Measurements from ENCODE around the gene HEXB. TPM values are rescaled to one million over a fixed set of nuclear protein-coding genes. Genes with fewer than 3 reads are reported as not detected.

The HEXB gene
- total and polyA plus RNA-seq, 9 of the 15 experiments (the other 6 are each of a cell fraction or from before 2014, with no cell fraction given), result 22.9 to 158 (median 108) TPM

DNA sequence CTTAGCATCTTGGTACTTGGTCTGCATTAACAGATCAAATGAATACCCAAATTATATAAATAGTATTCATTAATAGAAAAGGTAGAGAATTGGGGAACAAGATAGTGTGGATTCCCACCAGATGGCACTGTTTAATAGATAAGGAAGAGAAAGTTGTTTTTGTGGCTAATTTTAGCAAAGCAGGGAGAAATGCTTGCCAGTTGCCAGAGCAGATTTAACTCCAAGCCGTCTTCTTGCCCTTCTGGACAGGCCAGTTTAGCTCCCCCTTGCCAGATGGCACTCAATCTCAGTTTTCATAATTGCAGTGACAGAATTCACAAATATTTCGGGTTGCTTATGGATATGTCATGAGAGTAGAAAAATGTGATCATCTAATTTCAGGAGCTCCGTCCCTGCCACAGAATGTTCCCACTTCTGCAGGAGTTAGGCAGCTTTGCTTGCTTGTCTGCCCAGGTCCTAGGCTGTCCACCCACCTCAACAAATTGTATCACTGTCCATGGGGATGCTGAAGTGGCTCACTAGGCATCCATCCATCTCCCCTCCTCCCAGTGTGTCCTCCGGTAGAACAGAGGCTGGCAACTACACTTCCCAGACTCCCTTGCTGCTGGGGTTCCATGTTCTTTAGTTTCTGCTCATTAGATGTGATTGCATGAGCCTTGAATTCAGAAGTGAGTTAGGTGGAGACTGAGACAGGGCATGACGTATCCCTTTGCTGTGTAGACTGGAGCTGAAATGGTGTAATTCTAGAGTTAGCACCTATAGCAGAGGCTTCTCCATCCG lies 11.8 kb upstream of the HEXB start (continued):
- TF ChIP-seq YY1 (IDR thresholded peaks at IDR 0.05; ENCODE audit: borderline replicate concordance in 1 of 3, control insufficient read depth in 1 of 3, extremely low read depth in 1 of 3, insufficient read depth in 3 of 3, insufficient read length in 1 of 3, insufficient replicate concordance in 2 of 3, low read depth in 1 of 3, low read length in 2 of 3), result peak in 1 of 3 experiments; percentile 48
- TF ChIP-seq GTF2F1 (IDR thresholded peaks at IDR 0.05; ENCODE audit: low read depth, low read length), result no peak
- 0 out of 2 replicates have a peak, but pooled peaks have one; percentile 35 for TF ChIP-seq CTBP1 (IDR thresholded peaks at IDR 0.05; ENCODE audit: borderline replicate concordance)
- no peak for TF ChIP-seq GABPB2 (CRISPR knock-in tag; conservative IDR thresholded peaks at IDR 0.05)
- TF ChIP-seq, protein P1, sequence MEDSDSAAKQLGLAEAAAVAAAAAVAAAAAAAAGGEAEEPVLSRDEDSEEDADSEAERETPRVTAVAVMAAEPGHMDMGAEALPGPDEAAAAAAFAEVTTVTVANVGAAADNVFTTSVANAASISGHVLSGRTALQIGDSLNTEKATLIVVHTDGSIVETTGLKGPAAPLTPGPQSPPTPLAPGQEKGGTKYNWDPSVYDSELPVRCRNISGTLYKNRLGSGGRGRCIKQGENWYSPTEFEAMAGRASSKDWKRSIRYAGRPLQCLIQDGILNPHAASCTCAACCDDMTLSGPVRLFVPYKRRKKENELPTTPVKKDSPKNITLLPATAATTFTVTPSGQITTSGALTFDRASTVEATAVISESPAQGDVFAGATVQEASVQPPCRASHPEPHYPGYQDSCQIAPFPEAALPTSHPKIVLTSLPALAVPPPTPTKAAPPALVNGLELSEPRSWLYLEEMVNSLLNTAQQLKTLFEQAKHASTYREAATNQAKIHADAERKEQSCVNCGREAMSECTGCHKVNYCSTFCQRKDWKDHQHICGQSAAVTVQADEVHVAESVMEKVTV (CRISPR knock-in tag; IDR thresholded peaks at IDR 0.05), result peak; percentile 54
- TF ChIP-seq FOXA1 (IDR thresholded peaks at IDR 0.05; ENCODE audit: borderline replicate concordance), result no peak
- no peak for TF ChIP-seq NCOA4 (IDR thresholded peaks at IDR 0.05; ENCODE audit: partially characterized antibody)
- TF ChIP-seq, protein P2, sequence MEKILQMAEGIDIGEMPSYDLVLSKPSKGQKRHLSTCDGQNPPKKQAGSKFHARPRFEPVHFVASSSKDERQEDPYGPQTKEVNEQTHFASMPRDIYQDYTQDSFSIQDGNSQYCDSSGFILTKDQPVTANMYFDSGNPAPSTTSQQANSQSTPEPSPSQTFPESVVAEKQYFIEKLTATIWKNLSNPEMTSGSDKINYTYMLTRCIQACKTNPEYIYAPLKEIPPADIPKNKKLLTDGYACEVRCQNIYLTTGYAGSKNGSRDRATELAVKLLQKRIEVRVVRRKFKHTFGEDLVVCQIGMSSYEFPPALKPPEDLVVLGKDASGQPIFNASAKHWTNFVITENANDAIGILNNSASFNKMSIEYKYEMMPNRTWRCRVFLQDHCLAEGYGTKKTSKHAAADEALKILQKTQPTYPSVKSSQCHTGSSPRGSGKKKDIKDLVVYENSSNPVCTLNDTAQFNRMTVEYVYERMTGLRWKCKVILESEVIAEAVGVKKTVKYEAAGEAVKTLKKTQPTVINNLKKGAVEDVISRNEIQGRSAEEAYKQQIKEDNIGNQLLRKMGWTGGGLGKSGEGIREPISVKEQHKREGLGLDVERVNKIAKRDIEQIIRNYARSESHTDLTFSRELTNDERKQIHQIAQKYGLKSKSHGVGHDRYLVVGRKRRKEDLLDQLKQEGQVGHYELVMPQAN (IDR thresholded peaks at IDR 0.05; ENCODE audit: borderline replicate concordance), result no peak
- peak; percentile 70 for TF ChIP-seq HCFC1 (IDR thresholded peaks at IDR 0.05; ENCODE audit: low read depth, low read length)
- peak; percentile 58; the same call in 1 of the 2 replicates for TF ChIP-seq ZNF143 (CRISPR knock-in tag; IDR thresholded peaks at IDR 0.05)
- TF ChIP-seq GABPB1 (CRISPR knock-in tag; IDR thresholded peaks at IDR 0.05), result no peak
- TF ChIP-seq, protein P3, sequence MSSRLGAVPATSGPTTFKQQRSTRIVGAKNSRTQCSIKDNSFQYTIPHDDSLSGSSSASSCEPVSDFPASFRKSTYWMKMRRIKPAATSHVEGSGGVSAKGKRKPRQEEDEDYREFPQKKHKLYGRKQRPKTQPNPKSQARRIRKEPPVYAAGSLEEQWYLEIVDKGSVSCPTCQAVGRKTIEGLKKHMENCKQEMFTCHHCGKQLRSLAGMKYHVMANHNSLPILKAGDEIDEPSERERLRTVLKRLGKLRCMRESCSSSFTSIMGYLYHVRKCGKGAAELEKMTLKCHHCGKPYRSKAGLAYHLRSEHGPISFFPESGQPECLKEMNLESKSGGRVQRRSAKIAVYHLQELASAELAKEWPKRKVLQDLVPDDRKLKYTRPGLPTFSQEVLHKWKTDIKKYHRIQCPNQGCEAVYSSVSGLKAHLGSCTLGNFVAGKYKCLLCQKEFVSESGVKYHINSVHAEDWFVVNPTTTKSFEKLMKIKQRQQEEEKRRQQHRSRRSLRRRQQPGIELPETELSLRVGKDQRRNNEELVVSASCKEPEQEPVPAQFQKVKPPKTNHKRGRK (tag; IDR thresholded peaks at IDR 0.05), result no peak
- TF ChIP-seq HDAC3 (IDR thresholded peaks at IDR 0.05; ENCODE audit: borderline replicate concordance, partially characterized antibody), result no peak
- no peak for TF ChIP-seq ZNF3 (CRISPR knock-in tag; IDR thresholded peaks at IDR 0.05)
- no peak for TF ChIP-seq ZNF316 (IDR thresholded peaks at IDR 0.05)
- TF ChIP-seq ETS2 (tag; IDR thresholded peaks at IDR 0.05; ENCODE audit: borderline replicate concordance, poor library complexity, severe bottlenecking), result no peak
- TF ChIP-seq CCNT2 (IDR thresholded peaks at IDR 0.05; ENCODE audit: borderline replicate concordance, extremely low read depth, insufficient read length, low read depth, low read length), result no peak
- TF ChIP-seq ESRRB (CRISPR knock-in tag; IDR thresholded peaks at IDR 0.05; ENCODE audit: borderline replicate concordance), result no peak
- no peak for TF ChIP-seq SAFB (IDR thresholded peaks at IDR 0.05; ENCODE audit: borderline replicate concordance, low read depth, low read length)
- TF ChIP-seq, protein P4, sequence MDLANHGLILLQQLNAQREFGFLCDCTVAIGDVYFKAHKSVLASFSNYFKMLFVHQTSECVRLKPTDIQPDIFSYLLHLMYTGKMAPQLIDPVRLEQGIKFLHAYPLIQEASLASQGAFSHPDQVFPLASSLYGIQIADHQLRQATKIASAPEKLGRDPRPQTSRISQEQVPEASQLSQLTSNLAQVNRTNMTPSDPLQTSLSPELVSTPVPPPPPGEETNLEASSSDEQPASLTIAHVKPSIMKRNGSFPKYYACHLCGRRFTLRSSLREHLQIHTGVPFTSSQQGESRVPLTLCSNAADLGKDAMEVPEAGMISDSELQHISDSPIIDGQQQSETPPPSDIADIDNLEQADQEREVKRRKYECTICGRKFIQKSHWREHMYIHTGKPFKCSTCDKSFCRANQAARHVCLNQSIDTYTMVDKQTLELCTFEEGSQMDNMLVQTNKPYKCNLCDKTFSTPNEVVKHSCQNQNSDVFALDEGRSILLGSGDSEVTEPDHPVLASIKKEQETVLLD (IDR thresholded peaks at IDR 0.05), result no peak
- TF ChIP-seq ADNP (tag; IDR thresholded peaks at IDR 0.05), result no peak
